H4 (cell line): ENCODE results near the gene ATP12A. TPM values are rescaled to one million over a fixed set of nuclear protein-coding genes. Genes with fewer than 3 reads are reported as not detected.

Experiments used
- DNase-seq: peaks from one replicate; pipeline ENCODE4 v3.0.0-alpha.2; 2015; ENCODE audit warnings: low spot score
- total RNA-seq: library from RNA; depleted of rRNA; stranded (reverse); fragments of >200 nt; shearing (Covaris generic); gene quantifications from 2 replicates; pipeline ENCODE4 v1.2.3, GENCODE V29; 2014; rRNA removed

The ATP12A gene
- 0.08 and 0.14 TPM in 2 replicates for total RNA-seq

- DNase-seq: no peak
These were observed at the start of gene ATP12A for GRCh38 chr13:24680258-24680920. Gene ATP12A, plus strand, starts transcription at chr13:24680408. Its CDS starts 336 bp downstream, at chr13:24680744.

GRCh38 chr13:24630851-24631620, 49.2 kb upstream of the ATP12A start:
- peak; percentile 75 for DNase-seq

GRCh38 chr13:24631922-24632321, 48.3 kb upstream of the ATP12A start:
- DNase-seq: peak; percentile 18

GRCh38 chr13:24632382-24633121, 47.7 kb upstream of the ATP12A start:
- DNase-seq: no peak

- DNase-seq: no peak
These were observed 43.4 kb upstream of the ATP12A start for GRCh38 chr13:24636776-24637175.

- DNase-seq: no peak
These were observed 42.1 kb upstream of the ATP12A start for GRCh38 chr13:24638096-24638495.

- DNase-seq: no peak
These were observed 39.5 kb upstream of the ATP12A start for GRCh38 chr13:24640752-24641151.

- DNase-seq: no peak
These were observed 38.0 kb upstream of the ATP12A start for GRCh38 chr13:24642219-24642618.

GRCh38 chr13:24644036-24644435, 36.2 kb upstream of the ATP12A start:
- no peak for DNase-seq

GRCh38 chr13:24648271-24648670, 31.9 kb upstream of the ATP12A start:
- no peak for DNase-seq

GRCh38 chr13:24648983-24649687, 31.1 kb upstream of the ATP12A start:
- DNase-seq: no peak

- DNase-seq: no peak
These were observed 30.5 kb upstream of the ATP12A start for GRCh38 chr13:24649688-24650043.

- DNase-seq: no peak
These were observed 30.0 kb upstream of the ATP12A start for GRCh38 chr13:24650161-24650560.

- no peak for DNase-seq
These were observed 28.4 kb upstream of the ATP12A start for GRCh38 chr13:24651718-24652345.

GRCh38 chr13:24652359-24652758, 27.8 kb upstream of the ATP12A start:
- DNase-seq: no peak

- DNase-seq: no peak
These were observed 25.5 kb upstream of the ATP12A start for GRCh38 chr13:24654741-24655140.

GRCh38 chr13:24659239-24659638, 21.0 kb upstream of the ATP12A start:
- DNase-seq: no peak

GRCh38 chr13:24660023-24660741, 20.0 kb upstream of the ATP12A start:
- DNase-seq: no peak

- no peak for DNase-seq
These were observed 18.5 kb upstream of the ATP12A start for GRCh38 chr13:24661713-24662112.

GRCh38 chr13:24662195-24663088, 17.8 kb upstream of the ATP12A start:
- no peak for DNase-seq
